EL (cell line): ENCODE data around the gene NCKAP5.

ENCODE experiments used
- DNase-seq: peaks from one replicate; pipeline ENCODE4 v3.0.0-alpha.2; 2016

NCKAP5 gene

GRCh38 chr2:132774189-132774588, 794.1 kb downstream of the NCKAP5 start:
- no peak for DNase-seq

- no peak for DNase-seq
These were observed 794.9 kb downstream of the NCKAP5 start for GRCh38 chr2:132773331-132773730.

- DNase-seq = no peak
These were observed 795.9 kb downstream of the NCKAP5 start for GRCh38 chr2:132772340-132772739.

DNA sequence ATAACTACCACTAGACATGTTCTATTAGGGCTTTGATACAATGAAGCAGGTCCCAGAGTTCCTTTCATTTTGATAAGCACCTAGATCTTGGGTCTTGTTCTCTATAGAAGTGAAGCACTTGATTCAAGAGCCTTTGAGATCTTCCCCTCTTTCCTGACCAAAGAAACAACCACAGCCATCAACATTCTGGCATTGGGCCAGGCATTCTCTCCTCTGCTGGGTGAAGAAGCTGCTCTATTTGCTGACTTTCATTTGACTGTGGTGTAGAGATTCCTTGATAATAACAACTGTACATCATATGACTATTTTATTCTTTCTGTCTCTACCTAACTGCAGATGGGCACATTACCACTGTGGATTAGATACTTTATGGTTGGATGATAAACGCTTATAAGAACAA, 801.7 kb downstream of the NCKAP5 start:
- no peak for DNase-seq

DNA sequence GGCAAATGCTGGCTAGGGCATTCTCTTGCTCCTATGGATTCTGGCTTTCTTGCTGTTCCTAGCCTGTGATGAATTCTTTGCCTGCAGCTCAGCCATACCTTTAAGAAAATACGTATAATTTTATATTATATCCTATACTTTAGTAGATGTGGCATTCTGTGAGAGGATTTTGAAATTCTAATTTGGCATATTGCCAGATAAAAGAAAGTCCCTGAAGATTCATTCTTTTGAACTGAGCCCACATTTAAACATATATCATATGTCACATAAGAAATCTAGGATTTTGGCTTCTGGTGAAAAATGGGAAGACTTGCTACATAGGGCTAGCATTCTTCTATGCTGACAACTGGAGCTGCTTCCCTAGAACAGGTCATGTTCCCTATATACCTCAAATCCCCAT, 806.8 kb downstream of the NCKAP5 start:
- no peak for DNase-seq

DNA sequence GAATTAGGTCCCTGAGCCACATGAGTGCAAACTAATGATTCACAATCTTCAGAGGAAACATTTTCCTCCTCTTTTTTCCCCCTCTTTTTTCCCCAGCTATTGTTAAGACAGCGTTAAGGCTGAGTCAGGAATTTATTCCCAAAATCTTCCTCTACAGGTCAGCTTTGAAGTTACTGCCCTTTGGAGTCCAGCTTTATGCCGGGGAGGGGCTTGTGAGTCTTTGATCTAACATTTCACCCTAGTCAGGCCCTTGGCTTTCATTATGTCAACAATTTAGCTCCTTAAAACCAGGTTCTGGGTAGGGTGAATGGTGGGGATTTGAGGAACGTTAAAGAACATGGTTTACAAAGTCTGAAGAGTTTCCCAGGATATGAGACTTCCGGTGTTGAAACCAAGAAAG, 807.3 kb downstream of the NCKAP5 start:
- no peak for DNase-seq

- DNase-seq = no peak
These were observed 807.9 kb downstream of the NCKAP5 start for GRCh38 chr2:132760405-132760804.

DNA sequence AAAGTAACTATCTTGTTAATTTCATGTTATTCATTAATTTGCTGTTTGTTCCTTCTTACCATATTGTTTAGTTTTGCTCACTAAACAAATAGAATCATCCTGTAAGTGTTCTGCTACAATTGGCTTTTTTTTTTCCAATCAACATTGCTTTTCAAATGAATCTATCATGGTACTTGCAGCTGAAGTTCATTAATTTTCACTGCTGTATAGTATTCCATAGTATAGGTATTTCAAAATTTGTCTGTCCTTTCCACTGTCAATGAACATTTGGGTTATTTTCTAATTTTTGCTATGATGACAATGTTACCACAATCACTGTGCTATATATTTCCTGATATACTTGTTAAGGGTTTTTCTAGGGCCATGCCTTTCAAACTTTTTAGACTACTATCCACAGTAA, 809.3 kb downstream of the NCKAP5 start:
- no peak for DNase-seq

DNA sequence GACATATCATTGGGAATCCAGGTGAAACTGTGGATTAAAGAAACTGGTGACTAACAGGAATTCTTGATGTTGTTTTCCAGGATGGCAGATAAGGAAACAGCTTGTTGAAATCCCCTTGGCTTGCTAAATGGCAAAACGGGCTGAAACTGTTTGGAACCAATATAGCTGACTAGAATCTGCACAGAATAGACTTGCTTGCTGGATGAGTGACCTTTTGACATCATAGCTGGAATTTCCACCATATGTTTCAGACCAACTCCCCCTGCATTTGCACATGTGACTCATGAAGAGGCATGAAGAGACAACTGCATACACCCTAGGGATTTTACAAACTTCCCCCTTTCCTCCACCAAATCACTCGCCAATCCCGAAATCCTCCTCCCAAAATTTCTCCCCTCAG, 810.6 kb downstream of the NCKAP5 start:
- peak; percentile 65 for DNase-seq

- no peak for DNase-seq
These were observed 811.2 kb downstream of the NCKAP5 start for GRCh38 chr2:132757002-132757589.

- no peak for DNase-seq
These were observed 813.3 kb downstream of the NCKAP5 start for GRCh38 chr2:132754867-132755472.

GRCh38 chr2:132754392-132754791, 813.9 kb downstream of the NCKAP5 start:
- no peak for DNase-seq

GRCh38 chr2:132752421-132753206, 815.6 kb downstream of the NCKAP5 start:
- DNase-seq = no peak

DNA sequence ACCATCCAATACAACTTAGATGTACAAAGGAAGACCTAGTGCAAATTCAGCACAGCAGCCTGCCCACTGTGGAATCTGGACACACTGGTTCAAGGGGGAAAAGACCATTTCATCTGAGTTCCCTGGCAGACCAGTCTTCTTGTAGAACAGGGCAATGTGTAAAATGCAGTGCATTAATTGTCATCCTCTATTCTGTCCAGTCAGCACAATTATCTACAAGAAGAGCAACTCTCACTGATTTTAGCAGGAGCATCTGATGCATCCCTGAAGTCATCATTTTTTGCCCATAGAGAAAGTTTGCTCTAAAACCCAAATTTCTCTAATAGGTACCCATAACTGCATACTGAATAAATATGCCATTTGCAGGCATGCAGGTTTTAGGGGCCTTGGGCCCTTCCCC, 816.4 kb downstream of the NCKAP5 start:
- no peak for DNase-seq

DNA sequence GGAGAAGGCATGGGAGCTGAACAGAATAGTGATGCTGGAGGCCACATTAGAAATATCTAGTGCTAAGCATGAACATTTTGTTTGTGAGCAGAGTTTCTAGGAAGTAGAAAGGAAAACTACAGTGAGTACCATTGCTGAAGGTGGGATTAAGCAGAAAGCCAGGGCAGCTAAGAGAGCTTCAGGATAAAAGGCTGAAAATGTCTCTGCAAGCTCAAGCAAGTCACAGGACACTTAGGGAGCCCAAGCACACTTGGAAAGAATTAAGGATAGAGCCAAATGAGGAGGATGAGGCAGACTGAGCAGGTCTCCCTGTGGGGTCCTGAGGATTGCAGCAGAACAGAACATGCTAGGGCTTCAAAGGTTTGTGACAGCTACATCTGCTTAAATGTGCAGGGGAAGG, 817.7 kb downstream of the NCKAP5 start:
- DNase-seq = no peak

DNA sequence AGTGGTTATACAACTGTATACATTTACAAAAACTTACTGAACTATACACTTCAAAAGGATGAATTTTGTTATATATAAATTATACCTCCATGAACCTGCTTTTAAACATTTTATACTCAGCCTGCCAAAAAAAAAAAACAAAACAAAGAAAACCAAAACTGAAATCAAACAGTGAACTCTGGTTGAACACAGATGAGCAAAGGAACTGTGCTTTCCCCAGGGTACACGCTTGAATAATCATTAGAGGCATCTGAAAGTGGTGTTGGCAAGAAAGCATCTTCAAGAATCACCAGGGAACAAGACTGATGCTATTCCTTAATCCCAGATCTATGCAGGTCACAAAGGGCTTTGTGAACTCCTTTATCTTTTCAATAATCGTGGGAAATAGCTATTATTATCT, 821.2 kb downstream of the NCKAP5 start:
- DNase-seq = no peak

DNA sequence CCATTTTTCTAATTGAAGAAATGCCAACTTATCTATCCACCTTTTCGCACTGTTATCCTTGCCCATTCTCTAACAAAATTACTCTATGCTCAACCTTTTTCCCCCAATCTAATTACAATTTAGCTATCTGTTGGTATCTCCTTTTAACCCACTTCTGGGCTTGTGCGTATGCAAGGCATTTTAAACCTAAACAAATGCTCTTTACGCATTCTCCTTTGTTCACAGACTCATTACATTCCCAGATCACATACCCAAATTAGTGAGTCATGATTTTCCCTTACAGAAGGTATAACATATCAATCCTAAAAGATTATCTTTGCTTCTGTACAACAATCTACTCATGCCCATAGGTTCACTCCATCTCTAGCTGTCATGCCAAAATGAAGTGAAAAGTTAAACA, 826.5 kb downstream of the NCKAP5 start:
- no peak for DNase-seq

- DNase-seq = no peak
These were observed 828.1 kb downstream of the NCKAP5 start for GRCh38 chr2:132740081-132740720.

DNA sequence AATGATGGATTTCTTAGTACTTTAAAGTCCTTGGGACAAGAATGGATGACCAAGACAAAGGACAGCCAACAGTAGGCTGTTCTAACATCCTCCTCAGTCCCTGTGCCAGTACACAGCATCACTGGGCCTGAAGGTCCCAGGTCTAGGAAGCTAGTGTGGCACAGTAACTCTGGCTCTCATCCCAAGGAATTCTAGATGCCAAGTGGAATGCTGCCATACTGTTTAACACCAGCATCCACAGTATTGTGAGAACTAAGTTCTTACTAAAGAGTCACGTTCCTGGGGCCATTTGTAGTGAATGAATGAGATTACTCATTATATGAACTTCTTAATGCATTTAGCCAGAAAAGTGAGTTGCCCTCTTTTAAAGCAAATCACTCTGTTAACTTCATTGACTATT, 830.0 kb downstream of the NCKAP5 start:
- DNase-seq = no peak

- no peak for DNase-seq
These were observed 832.2 kb downstream of the NCKAP5 start for GRCh38 chr2:132736059-132736458.

- no peak for DNase-seq
These were observed 833.3 kb downstream of the NCKAP5 start for GRCh38 chr2:132734961-132735360.

GRCh38 chr2:132733094-132733493, 835.2 kb downstream of the NCKAP5 start:
- no peak for DNase-seq

DNA sequence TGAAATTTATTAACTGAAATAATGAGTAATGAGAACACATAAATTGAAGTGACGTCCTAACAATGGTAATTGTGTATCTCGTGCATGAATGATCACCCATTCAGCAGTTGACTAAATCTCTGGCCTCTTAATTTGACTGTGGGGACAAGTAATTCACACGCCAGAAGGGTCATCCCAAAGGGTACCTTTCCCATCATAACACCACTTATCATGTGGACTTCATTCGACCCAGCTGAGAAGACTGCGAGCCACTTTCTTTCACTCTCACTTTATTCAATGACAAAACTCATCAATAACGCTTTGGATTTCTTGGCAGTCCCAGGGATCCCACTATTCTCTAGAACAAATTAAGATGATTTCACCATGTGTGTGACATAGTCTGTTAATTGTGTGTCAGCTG, 835.6 kb downstream of the NCKAP5 start:
- no peak for DNase-seq

- peak; percentile 22 for DNase-seq
These were observed 836.8 kb downstream of the NCKAP5 start for GRCh38 chr2:132731441-132731840.
